Measurements from ENCODE around the gene COL2A1. TPM values are rescaled to one million over a fixed set of nuclear protein-coding genes. Genes with fewer than 3 reads are reported as not detected.

The COL2A1 gene
- total RNA-seq, 3 donors from 2014 or later (not counting 1 experiment from before 2014, with no cell fraction given), result not detected

DNA sequence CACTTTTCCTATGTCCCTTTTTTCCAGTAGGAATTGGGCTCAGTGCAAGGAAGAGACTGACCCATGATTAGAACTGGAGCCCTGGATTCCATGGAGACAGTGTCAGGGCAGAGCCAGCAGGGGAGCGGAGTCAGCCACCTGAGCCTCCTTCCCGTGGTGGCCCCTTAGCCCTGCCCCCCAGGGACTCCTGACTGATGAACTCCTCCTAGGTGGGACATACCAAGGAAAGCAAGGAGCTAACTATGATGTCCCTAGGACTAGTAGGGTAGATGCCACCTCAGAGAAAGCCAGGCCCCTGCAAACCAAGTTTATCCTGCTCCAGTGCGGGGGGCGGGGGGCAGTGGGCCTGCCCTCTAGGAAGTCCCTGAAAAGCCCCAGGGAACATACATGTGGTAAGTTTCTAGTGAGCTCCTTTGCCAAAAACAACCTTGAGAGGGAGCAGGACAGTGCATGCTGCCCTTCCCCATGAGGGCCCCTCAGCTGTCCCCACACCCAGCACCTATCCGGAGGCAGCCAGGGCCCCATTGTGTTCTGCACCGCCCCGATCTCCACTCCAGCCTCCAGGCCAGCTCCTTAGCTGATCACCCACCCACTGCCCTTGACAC, 6.2 kb upstream of the COL2A1 start:
- intact Hi-C loops (cut with micrococcal nuclease), result no loop called here
- no peaks in the 10 kb centered on the region for H3K4me1 Mint-ChIP-seq
- WGBS (ENCODE audit: insufficient coverage), result 83% methylated on average over 7 of the region's 7 CpGs

DNA sequence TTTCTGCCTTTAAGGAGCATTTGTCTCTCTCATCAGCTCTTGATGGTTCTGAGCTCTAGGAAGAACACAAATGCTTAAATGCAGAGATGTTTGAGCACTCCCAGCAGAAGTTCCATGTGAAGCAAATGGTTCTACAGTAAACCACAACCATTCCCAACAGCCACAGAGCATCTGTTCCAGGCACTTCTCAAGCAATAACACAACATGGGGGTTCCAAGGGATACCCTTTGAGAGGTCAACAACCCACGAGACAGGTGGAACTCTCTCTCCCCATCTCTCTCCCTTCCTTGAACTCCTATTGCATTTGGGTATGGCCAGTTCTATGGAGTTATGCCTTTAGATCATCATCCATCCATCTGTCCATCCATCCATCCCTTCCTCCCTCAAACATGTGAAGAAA, 5.2 kb upstream of the COL2A1 start:
- no peak overlapping the region for H3K4me3 Mint-ChIP-seq
- no peaks in the 10 kb centered on the region for H3K36me3 Mint-ChIP-seq
- ATAC-seq (no peak), DNase-seq (no peak)
- no peaks in the 10 kb centered on the region for H3K4me1 Mint-ChIP-seq
- no peaks in the 10 kb centered on the region for H3K9me3 ChIP-seq (ENCODE audit: control insufficient read depth, insufficient read depth, low read length)
- no peak overlapping the region for H3K27ac ChIP-seq (ENCODE audit: low read length)
- H3K27ac Mint-ChIP-seq, result no peak overlapping the region
- WGBS (ENCODE audit: insufficient coverage), result 57% methylated on average over 1 of the region's 1 CpG
- no peaks in the 10 kb centered on the region for H3K9me3 Mint-ChIP-seq
- peaks cover 8% of the 10 kb centered on the region for H3K4me1 ChIP-seq (ENCODE audit: control insufficient read depth, insufficient read depth, low read length)
- H3K27me3 ChIP-seq (ENCODE audit: control insufficient read depth, insufficient read depth, low read length), result peaks cover 19% of the 10 kb centered on the region
- intact Hi-C loops (cut with micrococcal nuclease), result no loop called here
- TF ChIP-seq, protein P1, sequence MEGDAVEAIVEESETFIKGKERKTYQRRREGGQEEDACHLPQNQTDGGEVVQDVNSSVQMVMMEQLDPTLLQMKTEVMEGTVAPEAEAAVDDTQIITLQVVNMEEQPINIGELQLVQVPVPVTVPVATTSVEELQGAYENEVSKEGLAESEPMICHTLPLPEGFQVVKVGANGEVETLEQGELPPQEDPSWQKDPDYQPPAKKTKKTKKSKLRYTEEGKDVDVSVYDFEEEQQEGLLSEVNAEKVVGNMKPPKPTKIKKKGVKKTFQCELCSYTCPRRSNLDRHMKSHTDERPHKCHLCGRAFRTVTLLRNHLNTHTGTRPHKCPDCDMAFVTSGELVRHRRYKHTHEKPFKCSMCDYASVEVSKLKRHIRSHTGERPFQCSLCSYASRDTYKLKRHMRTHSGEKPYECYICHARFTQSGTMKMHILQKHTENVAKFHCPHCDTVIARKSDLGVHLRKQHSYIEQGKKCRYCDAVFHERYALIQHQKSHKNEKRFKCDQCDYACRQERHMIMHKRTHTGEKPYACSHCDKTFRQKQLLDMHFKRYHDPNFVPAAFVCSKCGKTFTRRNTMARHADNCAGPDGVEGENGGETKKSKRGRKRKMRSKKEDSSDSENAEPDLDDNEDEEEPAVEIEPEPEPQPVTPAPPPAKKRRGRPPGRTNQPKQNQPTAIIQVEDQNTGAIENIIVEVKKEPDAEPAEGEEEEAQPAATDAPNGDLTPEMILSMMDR (IDR thresholded peaks at IDR 0.05), result no peak
- H3K4me3 ChIP-seq (ENCODE audit: low read length), result no peak overlapping the region
- peaks cover 43 to 65% of the 10 kb centered on the region in 2 donors for H3K27me3 Mint-ChIP-seq (ENCODE audit: low read depth in 2 of 2)
- no peaks in the 10 kb centered on the region for H3K36me3 ChIP-seq (ENCODE audit: control insufficient read depth, insufficient read depth, low read length)

More for the DNA sequence above, 6.2 kb upstream of the COL2A1 start:
- Histone ChIP-seq H3K4me3 (ENCODE audit: low read length) (no peak overlapping the region), H3K4me1 (ENCODE audit: control insufficient read depth, insufficient read depth, low read length) (no peaks in the 10 kb centered on the region), H3K9me3 (ENCODE audit: control insufficient read depth, insufficient read depth, low read length) (no peaks in the 10 kb centered on the region), H3K27ac (ENCODE audit: low read length) (no peak overlapping the region), H3K27me3 (ENCODE audit: control insufficient read depth, insufficient read depth, low read length) (peaks cover 10% of the 10 kb centered on the region), H3K36me3 (ENCODE audit: control insufficient read depth, insufficient read depth, low read length) (no peaks in the 10 kb centered on the region)
- H3K4me3 Mint-ChIP-seq, result no peak overlapping the region
- peaks cover 39 to 70% of the 10 kb centered on the region in 2 donors for H3K27me3 Mint-ChIP-seq (ENCODE audit: low read depth in 2 of 2)
- H3K27ac Mint-ChIP-seq, result no peak overlapping the region
- ATAC-seq, result no peak
- no peak for DNase-seq
- no peaks in the 10 kb centered on the region for H3K36me3 Mint-ChIP-seq
- TF ChIP-seq, protein P1 (IDR thresholded peaks at IDR 0.05), result no peak
- H3K9me3 Mint-ChIP-seq, result no peaks in the 10 kb centered on the region

DNA sequence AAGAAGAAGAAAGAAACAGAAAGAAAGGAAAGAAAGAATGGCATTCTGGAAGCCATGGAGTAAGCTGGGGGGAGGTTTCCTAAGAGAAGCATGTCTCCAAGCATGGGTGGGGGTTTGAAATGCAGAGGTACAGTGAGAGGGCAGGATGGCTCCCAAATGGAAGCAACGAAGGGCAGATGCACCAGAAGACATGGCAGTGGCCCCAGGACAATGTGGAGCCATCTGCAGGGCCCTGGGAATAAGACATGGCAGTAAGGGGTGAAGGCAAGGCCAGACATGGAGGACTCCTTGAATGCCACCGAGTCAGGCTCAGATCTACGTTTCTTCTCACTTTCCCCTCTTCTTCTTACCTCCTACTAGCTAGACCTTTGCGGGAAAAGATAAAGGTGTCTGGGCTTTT, 4.7 kb upstream of the COL2A1 start:
- peaks cover 13% of the 10 kb centered on the region for H3K4me1 ChIP-seq (ENCODE audit: control insufficient read depth, insufficient read depth, low read length)
- no peak overlapping the region for H3K4me3 Mint-ChIP-seq
- H3K9me3 ChIP-seq (ENCODE audit: control insufficient read depth, insufficient read depth, low read length), result no peaks in the 10 kb centered on the region

More for the DNA sequence above, 4.7 kb upstream of the COL2A1 start:
- no peak overlapping the region for H3K4me3 ChIP-seq (ENCODE audit: low read length)
- Mint-ChIP-seq H3K36me3 (no peaks in the 10 kb centered on the region), H3K4me1 (peaks cover under 1 to 1% of the 10 kb centered on the region in 2 donors), H3K9me3 (no peaks in the 10 kb centered on the region), H3K27me3 (ENCODE audit: low read depth in 2 of 2) (peaks cover 44 to 66% of the 10 kb centered on the region in 2 donors), H3K27ac (no peak overlapping the region)
- peaks cover 23% of the 10 kb centered on the region for H3K27me3 ChIP-seq (ENCODE audit: control insufficient read depth, insufficient read depth, low read length)
- no peak for DNase-seq
- TF ChIP-seq, protein P1 (IDR thresholded peaks at IDR 0.05), result no peak
- no peak overlapping the region for H3K27ac ChIP-seq (ENCODE audit: low read length)
- no peak for ATAC-seq
- WGBS (ENCODE audit: insufficient coverage), result 94% methylated on average over 4 of the region's 4 CpGs
- intact Hi-C loops (cut with micrococcal nuclease), result no loop called here
- no peaks in the 10 kb centered on the region for H3K36me3 ChIP-seq (ENCODE audit: control insufficient read depth, insufficient read depth, low read length)
